ENCODE measurements around the gene CD248.
"Not testable (repeated sequence)": the region's sequence is repeated elsewhere in the genome, so short reads cannot be mapped to it uniquely, and the experiment has no call there.

CD248 gene

GRCh38 chr11:66280428-66280827 lies 36.4 kb downstream of the CD248 start:
- DNase-seq = no peak
- in situ Hi-C loops (cut with MboI; ENCODE audit: low pct_unique_long_range_greater_than_20kb, low sequenced_read_pairs) = no loop called here

DNA sequence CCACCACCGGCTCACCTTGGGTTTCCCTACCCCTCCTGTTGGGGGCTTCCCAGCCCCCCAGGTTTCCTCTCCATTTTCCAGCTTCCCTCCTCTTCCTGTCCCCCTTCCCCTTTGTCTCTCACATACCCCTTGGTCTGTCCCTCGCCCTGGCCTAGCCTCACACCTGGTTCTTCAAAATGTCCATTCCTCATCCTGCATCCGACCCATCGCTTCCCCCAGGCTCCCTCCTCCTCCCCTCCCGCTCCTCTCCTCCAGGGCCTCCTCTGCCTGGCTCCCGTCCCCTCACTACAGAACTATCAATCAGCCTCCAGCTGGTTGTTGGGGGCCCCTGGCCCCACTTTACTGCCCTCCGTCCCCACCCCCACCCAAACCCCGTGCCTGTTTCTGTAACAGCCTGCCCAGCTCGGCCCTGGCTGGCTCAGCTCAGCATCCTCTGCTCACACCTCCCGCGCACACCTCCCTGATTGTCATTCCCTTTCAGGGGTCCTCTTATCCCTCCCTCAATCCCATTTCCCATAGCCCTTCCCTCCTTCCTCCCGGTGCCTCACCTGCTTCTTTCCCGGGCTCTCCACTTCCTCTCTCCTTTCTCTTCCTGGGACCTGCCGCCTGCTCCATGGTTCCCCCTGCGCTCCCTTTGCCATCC lies 37.6 kb downstream of the CD248 start:
- in situ Hi-C loops (cut with MboI; ENCODE audit: low pct_unique_long_range_greater_than_20kb, low sequenced_read_pairs) = no loop called here
- DNase-seq = no peak

DNA sequence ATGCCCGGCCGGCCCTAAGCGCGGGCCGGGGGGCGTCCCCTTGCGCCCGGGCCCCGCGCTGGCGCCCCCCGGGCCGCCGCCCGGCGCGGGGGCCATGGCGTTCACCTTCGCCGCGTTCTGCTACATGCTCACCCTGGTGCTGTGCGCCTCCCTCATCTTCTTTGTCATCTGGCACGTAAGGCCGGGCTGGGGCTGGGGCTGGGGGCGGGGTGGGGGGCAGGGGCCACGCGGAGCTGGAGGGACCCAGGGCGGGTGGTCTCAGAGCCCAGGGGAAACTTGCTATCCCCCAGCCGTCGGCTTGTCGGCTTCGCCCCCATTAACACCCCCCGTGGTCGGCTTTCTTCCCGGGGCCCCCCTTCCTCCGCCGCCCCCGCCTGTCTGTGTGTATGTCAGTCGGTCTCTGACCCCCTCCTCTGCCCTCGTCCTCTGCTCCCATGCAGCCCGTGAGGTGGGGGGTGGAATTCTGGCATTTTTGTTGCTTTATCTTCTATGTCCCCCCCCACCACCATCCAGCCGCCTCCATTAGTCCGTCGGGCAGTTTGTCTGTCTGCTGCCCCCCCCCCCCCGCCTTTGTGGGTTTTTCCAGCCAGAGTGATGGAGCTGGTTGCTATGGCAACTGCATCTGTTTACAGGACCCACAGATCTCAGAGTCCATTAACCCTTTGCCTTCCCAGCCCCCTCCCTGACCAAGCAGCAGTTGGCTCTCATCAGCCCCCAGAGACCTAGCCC lies 38.3 kb downstream of the CD248 start:
- DNase-seq = no peak

GRCh38 chr11:66277471-66278362 lies 39.1 kb downstream of the CD248 start, which contains the start of gene CNIH2:
Gene CNIH2 (plus strand): TSS chr11:66278175. CDS start chr11:66278457, 282 bp downstream.
- DNase-seq = peak; percentile 46
- in situ Hi-C loops (cut with MboI; ENCODE audit: low pct_unique_long_range_greater_than_20kb, low sequenced_read_pairs) = no loop called here

More for the DNA sequence above, 38.3 kb downstream of the CD248 start:
- in situ Hi-C loops (cut with MboI; ENCODE audit: low pct_unique_long_range_greater_than_20kb, low sequenced_read_pairs) = no loop called here

DNA sequence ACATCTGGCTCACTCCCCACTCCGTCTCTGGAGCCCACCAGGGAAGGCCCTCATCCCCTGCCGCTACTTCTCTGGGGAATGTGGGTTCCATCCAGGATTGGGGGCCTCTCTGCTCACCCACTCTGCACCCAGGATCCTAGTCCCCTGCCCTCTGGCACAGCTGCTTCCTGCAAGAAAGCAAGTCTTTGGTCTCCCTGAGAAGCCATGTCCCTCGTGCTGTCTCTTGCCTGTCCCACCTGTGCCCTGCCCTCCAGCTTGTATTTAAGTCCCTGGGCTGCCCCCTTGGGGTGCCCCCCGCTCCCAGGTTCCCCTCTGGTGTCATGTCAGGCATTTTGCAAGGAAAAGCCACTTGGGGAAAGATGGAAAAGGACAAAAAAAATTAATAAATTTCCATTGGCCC lies 39.8 kb downstream of the CD248 start:
- DNase-seq; in situ Hi-C loops (cut with MboI; ENCODE audit: low pct_unique_long_range_greater_than_20kb, low sequenced_read_pairs): not testable (repeated sequence)

DNA sequence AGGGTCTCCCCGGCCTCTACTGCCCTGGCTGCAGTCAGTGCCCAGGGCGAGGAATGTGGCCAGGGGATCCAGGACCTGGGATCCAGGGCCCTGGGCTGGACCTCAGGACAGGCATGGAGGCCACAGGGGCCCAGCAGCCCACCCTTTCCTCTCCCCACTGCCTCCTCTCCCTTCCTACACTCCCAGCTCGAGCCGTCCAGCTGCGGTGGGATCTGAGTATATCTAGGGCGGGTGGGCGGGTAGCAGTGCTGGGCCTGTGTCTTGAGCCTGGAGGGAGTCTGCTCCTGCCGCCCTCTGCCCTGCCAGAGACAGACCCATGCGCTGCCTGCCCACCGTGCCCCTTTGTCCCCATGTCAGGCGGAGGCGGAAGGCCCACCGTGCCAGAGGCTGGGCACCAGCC lies 40.2 kb downstream of the CD248 start:
- in situ Hi-C loops (cut with MboI; ENCODE audit: low pct_unique_long_range_greater_than_20kb, low sequenced_read_pairs); DNase-seq: not testable (repeated sequence)

DNA sequence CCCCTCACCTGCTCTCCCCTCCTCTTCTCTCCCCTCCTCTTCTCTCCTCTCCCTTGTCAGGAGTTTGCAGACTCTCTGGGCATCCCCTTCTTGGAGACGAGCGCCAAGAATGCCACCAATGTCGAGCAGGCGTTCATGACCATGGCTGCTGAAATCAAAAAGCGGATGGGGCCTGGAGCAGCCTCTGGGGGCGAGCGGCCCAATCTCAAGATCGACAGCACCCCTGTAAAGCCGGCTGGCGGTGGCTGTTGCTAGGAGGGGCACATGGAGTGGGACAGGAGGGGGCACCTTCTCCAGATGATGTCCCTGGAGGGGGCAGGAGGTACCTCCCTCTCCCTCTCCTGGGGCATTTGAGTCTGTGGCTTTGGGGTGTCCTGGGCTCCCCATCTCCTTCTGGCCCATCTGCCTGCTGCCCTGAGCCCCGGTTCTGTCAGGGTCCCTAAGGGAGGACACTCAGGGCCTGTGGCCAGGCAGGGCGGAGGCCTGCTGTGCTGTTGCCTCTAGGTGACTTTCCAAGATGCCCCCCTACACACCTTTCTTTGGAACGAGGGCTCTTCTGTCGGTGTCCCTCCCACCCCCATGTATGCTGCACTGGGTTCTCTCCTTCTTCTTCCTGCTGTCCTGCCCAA lies 40.7 kb downstream of the CD248 start:
- no peak for DNase-seq
- in situ Hi-C loops (cut with MboI; ENCODE audit: low pct_unique_long_range_greater_than_20kb, low sequenced_read_pairs) = no loop called here

GRCh38 chr11:66275396-66275795 lies 41.4 kb downstream of the CD248 start:
- in situ Hi-C loops (cut with MboI; ENCODE audit: low pct_unique_long_range_greater_than_20kb, low sequenced_read_pairs) = no loop called here
- no peak for DNase-seq

DNA sequence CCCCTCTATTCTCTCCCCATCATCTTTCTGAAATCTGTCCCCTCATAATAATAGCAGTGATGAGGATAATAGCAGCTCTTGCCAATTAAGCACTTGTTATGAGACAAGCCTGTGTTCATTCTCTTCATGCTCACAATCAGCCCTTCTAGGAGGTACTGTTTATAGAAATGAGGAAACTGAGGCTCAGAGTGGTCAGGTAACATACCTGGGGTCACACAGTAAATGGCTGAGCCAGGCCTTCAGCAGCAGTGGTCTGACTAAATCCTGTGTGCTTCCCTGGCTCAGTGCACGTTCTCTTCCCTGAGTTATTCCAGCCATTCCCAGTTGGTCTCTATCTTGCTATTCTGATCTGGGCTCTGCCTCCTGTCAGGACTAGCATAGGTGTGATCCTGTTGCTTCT lies 42.6 kb downstream of the CD248 start:
- DNase-seq = no peak
- in situ Hi-C loops (cut with MboI; ENCODE audit: low pct_unique_long_range_greater_than_20kb, low sequenced_read_pairs) = no loop called here

DNA sequence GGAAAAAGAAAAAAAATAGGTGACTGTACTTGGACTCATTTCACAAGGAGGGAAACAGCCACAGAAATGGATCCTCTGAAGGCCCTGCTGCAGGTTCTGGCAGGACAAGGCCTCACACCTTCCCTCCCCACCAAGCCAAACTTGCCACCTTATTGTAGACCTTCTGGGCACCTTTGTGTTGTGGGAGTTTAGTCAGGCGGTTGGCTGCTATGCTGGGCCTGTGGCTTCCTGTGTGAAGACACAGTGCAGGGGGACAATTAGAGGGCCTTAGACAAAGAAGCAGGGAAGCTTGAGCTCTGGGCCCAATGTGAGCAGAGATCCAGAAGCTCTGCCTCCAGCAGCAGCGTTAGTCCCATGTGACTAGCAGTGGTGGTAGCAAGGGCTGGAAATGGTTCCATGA lies 44.2 kb downstream of the CD248 start:
- no peak for DNase-seq
- in situ Hi-C loops (cut with MboI; ENCODE audit: low pct_unique_long_range_greater_than_20kb, low sequenced_read_pairs) = no loop called here

DNA sequence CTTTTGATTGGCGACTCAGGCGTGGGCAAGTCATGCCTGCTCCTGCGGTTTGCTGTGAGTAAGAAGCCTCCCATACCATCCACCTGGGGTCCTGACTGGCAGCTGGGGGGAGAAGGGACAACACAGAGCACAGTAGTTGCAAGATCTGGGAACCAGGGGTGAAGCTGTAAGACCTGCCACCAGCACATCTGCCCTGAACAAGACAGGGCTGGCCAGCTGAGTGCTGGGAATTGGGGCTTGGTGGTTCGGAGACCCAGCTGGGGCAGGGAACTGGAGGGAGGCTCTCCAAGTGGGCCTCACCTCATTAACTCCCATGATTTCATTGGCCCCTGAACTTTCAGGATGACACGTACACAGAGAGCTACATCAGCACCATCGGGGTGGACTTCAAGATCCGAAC lies 45.0 kb downstream of the CD248 start:
- DNase-seq = no peak
- in situ Hi-C loops (cut with MboI; ENCODE audit: low pct_unique_long_range_greater_than_20kb, low sequenced_read_pairs) = no loop called here

GRCh38 chr11:66268952-66269905 lies 47.6 kb downstream of the CD248 start:
- in situ Hi-C loops (cut with MboI; ENCODE audit: low pct_unique_long_range_greater_than_20kb, low sequenced_read_pairs) = no loop called here

DNA sequence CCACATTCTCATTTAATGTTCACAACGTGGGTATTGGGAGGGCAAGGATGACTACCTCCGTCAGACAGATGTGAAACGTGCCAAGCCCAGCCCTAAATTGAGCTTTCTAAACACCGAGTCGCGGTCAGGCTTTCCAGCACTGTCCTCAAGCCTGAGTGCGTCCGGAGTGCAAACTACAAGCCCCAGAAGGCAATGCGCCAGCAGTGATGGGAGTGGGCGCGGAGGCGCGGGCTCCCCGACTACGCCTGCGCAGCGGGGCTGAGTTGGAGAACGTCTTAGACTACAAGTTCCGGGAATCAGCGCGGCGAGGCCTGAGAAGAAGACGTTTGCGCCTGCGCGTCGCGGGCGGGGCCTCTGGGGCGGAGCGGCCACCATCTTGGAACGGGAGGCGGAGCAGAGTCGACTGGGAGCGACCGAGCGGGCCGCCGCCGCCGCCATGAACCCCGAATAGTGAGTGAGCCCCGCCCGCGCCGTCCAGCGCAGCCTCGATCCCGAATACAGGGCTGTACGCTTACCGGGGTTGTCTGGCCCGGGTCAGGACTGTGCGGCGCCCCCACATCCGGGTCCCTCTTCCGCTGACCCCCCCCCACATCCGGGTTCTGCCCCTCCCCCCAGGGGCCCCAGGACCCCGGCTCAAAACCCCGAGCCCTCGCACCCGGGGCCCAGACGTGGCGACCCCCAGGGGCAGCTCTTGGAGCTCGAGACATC lies 48.4 kb downstream of the CD248 start, which contains the start of gene RAB1B:
TSS of gene RAB1B (plus strand) at position 396 of the 708 bp plus-strand sequence. CDS start at position 437, 41 bp downstream.
- peak; percentile 99 for DNase-seq
- in situ Hi-C loops (cut with MboI; ENCODE audit: low pct_unique_long_range_greater_than_20kb, low sequenced_read_pairs) = no loop called here

More at GRCh38 chr11:66268952-66269905, 47.6 kb downstream of the CD248 start:
- DNase-seq = peak; percentile 53

DNA sequence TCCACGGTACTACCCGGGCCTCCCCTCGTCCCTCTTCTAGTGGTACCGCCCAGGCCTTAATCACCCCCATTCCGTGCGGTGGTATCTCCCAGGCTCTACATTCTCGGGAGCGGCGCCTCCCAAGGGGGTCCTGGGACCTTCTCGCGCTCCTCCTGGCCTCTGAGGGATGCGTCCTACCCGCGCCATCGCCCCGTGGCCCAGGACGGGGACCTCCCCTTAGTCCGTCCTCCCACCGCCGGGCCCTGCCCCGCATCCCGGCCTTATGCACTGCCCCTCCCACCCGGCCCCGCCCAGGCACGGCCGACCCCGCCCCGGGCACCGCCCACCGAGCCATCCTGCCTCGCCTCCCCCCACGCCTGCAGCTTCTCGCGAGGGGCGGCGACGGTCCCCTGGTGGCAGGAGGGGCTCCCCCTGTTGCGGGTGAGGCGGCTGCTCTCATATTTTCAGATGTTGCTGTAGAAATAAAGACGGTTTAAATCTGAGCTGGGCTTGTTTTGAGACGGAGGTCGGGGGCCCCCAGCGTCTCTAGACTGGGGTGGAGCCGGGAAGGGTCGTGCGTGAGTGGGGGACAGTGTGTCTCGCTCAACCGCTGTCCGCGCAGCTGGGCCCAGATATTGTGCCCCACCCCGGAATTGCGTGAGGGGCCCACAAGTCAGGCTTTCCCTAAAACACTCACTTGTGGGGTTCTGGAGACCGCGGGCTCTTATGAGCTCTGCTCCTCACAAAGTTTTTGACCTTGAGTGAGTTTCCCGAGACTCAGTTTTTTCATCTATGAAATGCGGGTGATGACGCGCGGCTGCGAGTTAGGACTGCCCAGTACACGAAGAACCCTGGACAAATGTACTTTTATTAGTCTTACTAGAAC lies 49.2 kb downstream of the CD248 start:
- peak; percentile 67 for DNase-seq
- in situ Hi-C loops (cut with MboI; ENCODE audit: low pct_unique_long_range_greater_than_20kb, low sequenced_read_pairs) = no loop called here

DNA sequence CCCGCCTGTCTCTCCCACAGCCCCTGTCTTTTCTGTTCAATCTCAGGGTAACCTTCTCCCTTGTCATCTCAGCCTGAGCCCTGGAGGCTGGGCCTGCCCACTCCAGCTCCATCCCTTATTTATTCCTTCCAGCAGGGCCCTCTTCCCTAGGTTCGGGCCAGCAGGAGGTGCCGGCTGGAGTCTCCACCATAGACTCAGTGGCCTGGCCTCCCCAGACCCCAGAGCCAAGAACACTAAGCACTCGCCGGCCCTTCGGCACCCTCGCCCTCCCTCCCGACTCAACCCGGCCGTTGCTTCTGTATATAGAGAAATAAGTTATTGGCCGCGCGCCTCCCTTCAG lies 49.8 kb downstream of the CD248 start:
- DNase-seq = no peak
- in situ Hi-C loops (cut with MboI; ENCODE audit: low pct_unique_long_range_greater_than_20kb, low sequenced_read_pairs) = no loop called here

- DNase-seq = no peak
- in situ Hi-C loops (cut with MboI; ENCODE audit: low pct_unique_long_range_greater_than_20kb, low sequenced_read_pairs) = no loop called here
These were observed 50.3 kb downstream of the CD248 start for GRCh38 chr11:66266378-66267038.
